ENCODE data around the gene FOS. TPM values are rescaled to one million over a fixed set of nuclear protein-coding genes. Genes with fewer than 3 reads are reported as not detected.
"Not testable (repeated sequence)": the region's sequence is repeated elsewhere in the genome, so short reads cannot be mapped to it uniquely, and the experiment has no call there.

FOS gene
- total and polyA plus RNA-seq, 5 donors from 2014 or later, result 56.8 to 1,673 (median 119) TPM

DNA sequence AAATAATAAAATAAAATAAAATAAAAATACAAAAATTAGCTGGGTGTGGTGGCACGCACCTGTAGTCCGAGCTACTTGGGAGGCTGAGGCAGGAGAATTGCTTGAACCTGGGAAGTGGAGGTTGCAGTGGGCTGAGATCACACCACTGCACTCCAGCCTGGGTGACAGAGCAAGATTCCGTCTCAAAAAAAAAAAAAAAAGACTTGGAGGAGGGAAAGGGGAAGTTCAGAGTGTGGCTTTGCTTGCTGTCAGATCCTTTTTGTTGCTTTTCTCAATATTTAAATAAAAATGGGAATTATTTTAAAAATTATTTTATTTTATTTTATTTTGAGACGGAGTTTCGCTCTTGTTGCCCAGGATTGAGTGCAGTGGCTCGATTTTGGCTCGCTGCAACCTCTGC, 43.4 kb upstream of the FOS start:
- H3K4me1 ChIP-seq (ENCODE audit: control insufficient read depth, insufficient read depth, low read length, poor library complexity, severe bottlenecking), result peaks cover 16% of the 10 kb centered on the region
- H3K4me3 ChIP-seq (ENCODE audit: low read depth, low read length); ATAC-seq (ENCODE audit: low read depth in 2 of 2); H3K27me3 Mint-ChIP-seq; H3K36me3 ChIP-seq (ENCODE audit: control insufficient read depth, insufficient read depth, low read length); H3K9me3 ChIP-seq (ENCODE audit: control insufficient read depth in 2 of 2, low read length in 2 of 2); H3K27me3 ChIP-seq (ENCODE audit: control insufficient read depth, insufficient read depth, low read length); H3K36me3 Mint-ChIP-seq; H3K4me3 Mint-ChIP-seq; DNase-seq; H3K27ac ChIP-seq (ENCODE audit: insufficient read depth, low read length, poor library complexity, severe bottlenecking); H3K27ac Mint-ChIP-seq; H3K9me3 Mint-ChIP-seq: not testable (repeated sequence)
- peaks cover 8 to 34% (median 15%) of the 10 kb centered on the region in 4 donors for H3K4me1 Mint-ChIP-seq

DNA sequence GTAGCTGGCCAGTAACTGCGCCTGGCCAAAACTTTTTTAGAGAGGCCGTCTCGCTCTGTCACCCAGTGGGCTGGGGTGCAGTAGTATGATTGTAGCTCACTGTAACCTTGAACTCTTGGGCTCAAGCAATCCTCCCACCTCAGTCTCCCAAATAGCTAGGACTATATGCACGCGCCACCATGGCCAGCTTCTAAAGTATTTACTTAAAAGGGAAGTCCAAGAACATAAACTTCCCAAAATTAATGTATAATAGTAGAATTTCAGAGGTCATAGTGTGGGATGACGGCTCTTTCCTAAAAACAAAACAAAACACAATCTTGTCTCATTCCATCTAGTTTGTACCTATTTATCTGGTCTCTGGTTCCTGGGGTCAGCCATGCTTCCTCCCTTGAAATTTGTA, 42.2 kb upstream of the FOS start:
- Histone ChIP-seq H3K27ac (ENCODE audit: insufficient read depth, low read length, poor library complexity, severe bottlenecking) (no peak overlapping the region), H3K4me1 (ENCODE audit: control insufficient read depth, insufficient read depth, low read length, poor library complexity, severe bottlenecking) (peaks cover 9% of the 10 kb centered on the region), H3K4me3 (ENCODE audit: low read depth, low read length) (no peak overlapping the region), H3K36me3 (ENCODE audit: control insufficient read depth, insufficient read depth, low read length) (no peaks in the 10 kb centered on the region), H3K9me3 (ENCODE audit: control insufficient read depth in 2 of 2, low read length in 2 of 2) (no peaks in the 10 kb centered on the region), H3K27me3 (ENCODE audit: control insufficient read depth, insufficient read depth, low read length) (no peaks in the 10 kb centered on the region)
- DNase-seq, result no peak
- Mint-ChIP-seq H3K4me3 (no peak overlapping the region), H3K36me3 (no peaks in the 10 kb centered on the region), H3K4me1 (peaks cover 0 to 21% (median 8%) of the 10 kb centered on the region in 4 donors), H3K9me3 (no peaks in the 10 kb centered on the region), H3K27ac (peak overlapping the region in 1 of 3 donors; percentile 47), H3K27me3 (peaks cover 5% of the 10 kb centered on the region)
- no peak for ATAC-seq (ENCODE audit: low read depth in 2 of 2)

DNA sequence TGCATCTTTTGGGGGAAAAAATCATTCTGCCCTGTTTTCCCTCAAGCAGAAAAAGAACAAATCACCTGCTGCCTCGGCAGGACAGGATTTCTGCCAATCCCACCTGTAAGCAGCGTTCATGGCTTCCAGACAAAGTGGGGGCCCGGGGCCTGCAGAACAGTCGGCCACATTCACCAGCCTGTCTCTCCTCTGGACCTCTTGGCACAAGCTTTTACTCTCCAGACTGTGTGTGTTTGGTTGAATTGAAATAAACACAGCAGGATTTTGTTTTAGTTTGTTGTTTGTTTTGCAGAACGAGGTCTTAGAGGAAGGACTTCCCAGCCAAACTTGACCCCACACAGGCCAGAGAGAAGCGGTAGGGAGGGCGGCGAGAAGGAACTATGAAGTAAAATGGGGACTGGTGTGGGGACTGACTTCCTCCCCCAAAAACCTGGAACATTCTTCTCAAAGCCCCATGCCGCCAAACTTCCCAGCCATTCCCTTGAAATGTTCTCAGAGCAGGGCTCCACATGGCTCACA, 41.7 kb upstream of the FOS start:
- H3K4me3 Mint-ChIP-seq, result no peak overlapping the region
- ATAC-seq (ENCODE audit: low read depth in 2 of 2) (no peak), DNase-seq (no peak)
- H3K9me3 Mint-ChIP-seq, result no peaks in the 10 kb centered on the region
- H3K27ac Mint-ChIP-seq, result peak overlapping the region in 1 of 3 donors; percentile 47
- no peak overlapping the region for H3K27ac ChIP-seq (ENCODE audit: insufficient read depth, low read length, poor library complexity, severe bottlenecking)
- H3K36me3 ChIP-seq (ENCODE audit: control insufficient read depth, insufficient read depth, low read length), result no peaks in the 10 kb centered on the region
- no peak overlapping the region for H3K4me3 ChIP-seq (ENCODE audit: low read depth, low read length)
- H3K4me1 Mint-ChIP-seq, result peaks cover 0 to 20% (median 8%) of the 10 kb centered on the region in 4 donors
- H3K36me3 Mint-ChIP-seq, result no peaks in the 10 kb centered on the region
- no peaks in the 10 kb centered on the region for H3K27me3 ChIP-seq (ENCODE audit: control insufficient read depth, insufficient read depth, low read length)
- H3K4me1 ChIP-seq (ENCODE audit: control insufficient read depth, insufficient read depth, low read length, poor library complexity, severe bottlenecking), result peaks cover 9% of the 10 kb centered on the region
- H3K27me3 Mint-ChIP-seq, result peaks cover 5% of the 10 kb centered on the region
- H3K9me3 ChIP-seq (ENCODE audit: control insufficient read depth in 2 of 2, low read length in 2 of 2), result no peaks in the 10 kb centered on the region

DNA sequence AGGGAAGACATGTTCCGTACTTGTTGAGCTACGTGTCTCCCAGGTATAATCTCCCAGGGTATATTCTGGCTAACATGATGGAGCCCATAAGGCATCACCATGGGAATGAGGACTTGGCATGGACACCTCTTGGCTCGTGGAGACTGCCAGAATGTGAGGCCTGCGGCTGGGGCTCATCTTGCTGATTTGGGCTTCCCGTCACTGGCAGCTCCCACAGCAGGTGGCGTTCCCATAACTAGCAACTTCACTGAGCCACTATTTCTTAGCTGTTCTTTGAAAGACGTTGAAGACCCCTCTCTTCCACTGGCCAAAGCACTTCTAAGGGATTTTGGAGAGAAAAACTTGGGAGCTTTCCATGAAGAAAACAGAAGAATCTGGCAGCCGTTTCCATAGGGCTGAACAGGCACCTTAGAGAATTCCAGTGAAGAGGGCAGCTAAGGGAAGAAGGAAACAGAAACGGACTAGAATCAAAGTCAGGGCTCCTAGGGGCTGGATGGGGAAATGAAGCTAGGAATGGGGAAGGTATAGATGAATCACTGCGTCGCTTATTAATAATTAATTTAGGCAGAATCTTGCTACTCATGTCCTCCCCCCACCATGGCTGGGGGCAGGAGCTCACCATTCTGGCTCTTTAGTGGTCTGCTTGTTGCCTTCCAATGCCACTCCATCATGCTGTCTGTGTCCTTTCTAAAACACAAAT, 39.7 kb upstream of the FOS start:
- H3K27ac ChIP-seq (ENCODE audit: insufficient read depth, low read length, poor library complexity, severe bottlenecking), result no peak overlapping the region
- Mint-ChIP-seq H3K9me3 (peaks cover 0 to 1% (median 0%) of the 10 kb centered on the region in 7 donors), H3K27me3 (peaks cover 5% of the 10 kb centered on the region), H3K36me3 (no peaks in the 10 kb centered on the region), H3K4me1 (peaks cover 0 to 4% (median 0%) of the 10 kb centered on the region in 4 donors), H3K27ac (peak overlapping the region in 1 of 3 donors; percentile 72), H3K4me3 (no peak overlapping the region)
- H3K36me3 ChIP-seq (ENCODE audit: control insufficient read depth, insufficient read depth, low read length), result no peaks in the 10 kb centered on the region
- H3K27me3 ChIP-seq (ENCODE audit: control insufficient read depth, insufficient read depth, low read length), result no peaks in the 10 kb centered on the region
- H3K9me3 ChIP-seq (ENCODE audit: control insufficient read depth in 2 of 2, low read length in 2 of 2), result no peaks in the 10 kb centered on the region
- no peak for ATAC-seq (ENCODE audit: low read depth in 2 of 2)
- H3K4me1 ChIP-seq (ENCODE audit: control insufficient read depth, insufficient read depth, low read length, poor library complexity, severe bottlenecking), result no peaks in the 10 kb centered on the region
- no peak overlapping the region for H3K4me3 ChIP-seq (ENCODE audit: low read depth, low read length)
- no peak for DNase-seq

DNA sequence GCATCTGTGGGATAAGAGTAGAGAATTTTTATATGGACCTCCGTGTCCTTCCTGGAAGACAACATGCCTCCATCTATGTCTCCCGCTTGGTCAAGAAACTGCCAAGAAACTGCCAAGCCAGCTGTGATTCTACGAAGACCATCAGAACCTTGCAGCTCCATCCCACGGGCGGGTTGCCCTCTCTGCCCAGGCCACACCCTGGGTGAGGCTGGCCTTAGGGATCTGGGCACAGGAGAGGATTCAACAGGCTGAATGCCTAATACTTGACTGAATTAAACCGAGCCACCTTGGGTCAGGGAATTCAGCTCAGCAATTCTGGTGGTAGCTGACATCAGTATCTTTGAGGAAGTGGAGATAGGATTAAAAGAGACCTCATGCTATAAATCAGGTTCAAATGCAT, 37.8 kb upstream of the FOS start:
- H3K36me3 ChIP-seq (ENCODE audit: control insufficient read depth, insufficient read depth, low read length), result no peaks in the 10 kb centered on the region
- H3K4me1 ChIP-seq (ENCODE audit: control insufficient read depth, insufficient read depth, low read length, poor library complexity, severe bottlenecking), result no peaks in the 10 kb centered on the region
- Mint-ChIP-seq H3K4me3 (no peak overlapping the region), H3K27ac (no peak overlapping the region), H3K4me1 (peaks cover 0 to 6% (median 0%) of the 10 kb centered on the region in 4 donors), H3K27me3 (peaks cover 5% of the 10 kb centered on the region), H3K36me3 (no peaks in the 10 kb centered on the region), H3K9me3 (peaks cover 0 to 1% (median 0%) of the 10 kb centered on the region in 7 donors)
- ATAC-seq (ENCODE audit: low read depth in 2 of 2), result no peak
- H3K27me3 ChIP-seq (ENCODE audit: control insufficient read depth, insufficient read depth, low read length), result no peaks in the 10 kb centered on the region
- no peak for DNase-seq
- H3K9me3 ChIP-seq (ENCODE audit: control insufficient read depth in 2 of 2, low read length in 2 of 2), result no peaks in the 10 kb centered on the region
- H3K27ac ChIP-seq (ENCODE audit: insufficient read depth, low read length, poor library complexity, severe bottlenecking), result no peak overlapping the region
- H3K4me3 ChIP-seq (ENCODE audit: low read depth, low read length), result no peak overlapping the region

DNA sequence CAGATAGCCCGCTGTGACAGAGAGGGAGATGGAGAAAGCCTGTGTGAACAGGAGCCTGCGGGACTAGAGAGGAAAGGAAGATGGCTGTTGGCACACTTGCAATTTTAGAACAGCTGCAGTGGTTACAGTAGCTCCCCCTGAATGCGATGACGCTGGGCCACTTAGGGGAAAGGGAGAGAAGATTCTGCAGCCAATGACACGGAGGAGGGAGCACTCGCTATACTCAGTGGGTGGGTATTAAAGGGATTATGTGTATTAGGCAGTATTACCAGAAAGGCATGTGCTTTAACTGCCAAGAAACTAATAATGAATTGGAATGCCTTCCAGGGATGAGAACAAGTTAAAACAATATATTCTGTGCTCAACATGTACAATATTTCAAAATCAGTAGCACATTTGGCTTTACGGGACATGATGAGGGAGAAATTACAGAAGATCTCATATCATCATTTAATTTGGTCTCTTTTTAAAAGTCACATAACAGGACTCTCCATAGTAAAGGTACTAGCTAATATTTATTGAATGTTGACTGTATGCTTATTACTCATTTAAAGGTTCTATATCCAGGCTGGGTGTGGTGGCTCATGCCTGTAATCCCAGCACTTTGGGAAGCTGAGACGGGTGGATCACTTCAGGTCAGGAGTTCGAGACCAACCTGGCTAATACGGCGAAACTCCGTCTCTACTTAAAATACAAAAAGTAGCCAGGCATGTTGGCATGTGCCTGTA, 35.9 kb upstream of the FOS start:
- H3K27ac ChIP-seq (ENCODE audit: insufficient read depth, low read length, poor library complexity, severe bottlenecking), result no peak overlapping the region
- H3K4me1 ChIP-seq (ENCODE audit: control insufficient read depth, insufficient read depth, low read length, poor library complexity, severe bottlenecking), result peaks cover 13% of the 10 kb centered on the region
- no peak for ATAC-seq (ENCODE audit: low read depth in 2 of 2)
- Mint-ChIP-seq H3K27ac (peak overlapping the region in 1 of 3 donors; percentile 15), H3K4me3 (no peak overlapping the region), H3K27me3 (peaks cover 12% of the 10 kb centered on the region), H3K9me3 (peaks cover 0 to 1% (median 0%) of the 10 kb centered on the region in 7 donors), H3K36me3 (no peaks in the 10 kb centered on the region), H3K4me1 (peaks cover 7 to 24% (median 11%) of the 10 kb centered on the region in 4 donors)
- no peaks in the 10 kb centered on the region for H3K27me3 ChIP-seq (ENCODE audit: control insufficient read depth, insufficient read depth, low read length)
- H3K4me3 ChIP-seq (ENCODE audit: low read depth, low read length), result no peak overlapping the region
- H3K36me3 ChIP-seq (ENCODE audit: control insufficient read depth, insufficient read depth, low read length), result no peaks in the 10 kb centered on the region
- no peak for DNase-seq
- no peaks in the 10 kb centered on the region for H3K9me3 ChIP-seq (ENCODE audit: control insufficient read depth in 2 of 2, low read length in 2 of 2)

DNA sequence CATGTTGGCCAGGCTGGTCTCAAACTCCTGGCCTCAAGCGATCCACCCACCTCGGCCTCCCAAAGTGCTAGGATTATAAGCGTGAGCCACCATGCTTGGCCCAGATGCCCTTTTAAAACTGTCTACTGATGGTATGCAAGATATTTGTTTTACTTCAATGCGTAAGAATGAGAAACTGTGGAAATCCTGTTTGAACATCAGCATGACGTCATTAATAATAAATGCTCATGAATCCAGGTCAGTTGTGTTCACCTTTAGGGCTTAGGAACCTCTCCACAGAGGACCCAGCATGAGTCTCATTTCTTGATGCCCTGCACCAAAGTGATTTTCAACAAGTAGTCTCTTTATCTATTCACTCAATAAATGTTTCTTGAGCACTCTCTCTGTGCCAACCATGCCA, 34.5 kb upstream of the FOS start:
- Histone ChIP-seq H3K27ac (ENCODE audit: insufficient read depth, low read length, poor library complexity, severe bottlenecking) (no peak overlapping the region), H3K27me3 (ENCODE audit: control insufficient read depth, insufficient read depth, low read length) (no peaks in the 10 kb centered on the region), H3K9me3 (ENCODE audit: control insufficient read depth in 2 of 2, low read length in 2 of 2) (no peaks in the 10 kb centered on the region), H3K4me1 (ENCODE audit: control insufficient read depth, insufficient read depth, low read length, poor library complexity, severe bottlenecking) (peaks cover 27% of the 10 kb centered on the region), H3K4me3 (ENCODE audit: low read depth, low read length) (no peak overlapping the region), H3K36me3 (ENCODE audit: control insufficient read depth, insufficient read depth, low read length) (no peaks in the 10 kb centered on the region)
- Mint-ChIP-seq H3K27ac (peak overlapping the region in 1 of 3 donors; percentile 15), H3K4me1 (peaks cover 14 to 35% (median 20%) of the 10 kb centered on the region in 4 donors), H3K4me3 (no peak overlapping the region), H3K9me3 (peaks cover 0 to 1% (median 0%) of the 10 kb centered on the region in 7 donors), H3K27me3 (peaks cover 12% of the 10 kb centered on the region), H3K36me3 (no peaks in the 10 kb centered on the region)
- DNase-seq, result no peak
- no peak for ATAC-seq (ENCODE audit: low read depth in 2 of 2)
